Keratinocyte (primary cell): ENCODE data around the gene CTTNBP2NL. TPM values are rescaled to one million over a fixed set of nuclear protein-coding genes. Genes with fewer than 3 reads are reported as not detected.

Source experiments
- DNase-seq: peaks from one replicate; pipeline ENCODE4 v3.0.0-alpha.2; 2011; ENCODE audit warnings: low read depth, missing footprints, low spot score
- FAIRE-seq: peaks from 2 replicates; lab custom pipeline; 2011; peaks lifted over from hg19 to GRCh38; lab: Jason Lieb, UNC
- H2AFZ ChIP-seq: 2 replicates; pipeline ENCODE4 v1.6.0; 2012; ENCODE audit warnings: low read length, control low read depth, inconsistent platforms; ENCODE audit not compliant: control insufficient read depth
- H3K27ac ChIP-seq: 2 replicates; pipeline ENCODE4 v1.5.1; 2011; ENCODE audit warnings: low read length; ENCODE audit not compliant: control insufficient read depth, insufficient read depth
- H3K27me3 ChIP-seq: 3 replicates; pipeline ENCODE4 v1.6.0; 2011; ENCODE audit warnings: low read length; ENCODE audit not compliant: control insufficient read depth, insufficient read depth; ENCODE audit errors: extremely low read depth
- H3K36me3 ChIP-seq, 2 experiments: 2 replicates in 1 of 2; 3 replicates in 1 of 2; pipeline ENCODE4 v1.5.1; 2011; ENCODE audit warnings: low read length in 2 of 2, mild to moderate bottlenecking in 1 of 2; ENCODE audit not compliant: control insufficient read depth in 2 of 2, insufficient read depth in 2 of 2; ENCODE audit errors: extremely low read depth in 1 of 2
- H3K4me1 ChIP-seq: 3 replicates; pipeline ENCODE4 v1.5.1; 2011; ENCODE audit warnings: low read length; ENCODE audit not compliant: control insufficient read depth, insufficient read depth; ENCODE audit errors: extremely low read depth
- H3K4me2 ChIP-seq: 3 replicates; pipeline ENCODE4 v1.6.0; 2011; ENCODE audit warnings: low read depth, low read length; ENCODE audit not compliant: control insufficient read depth, insufficient read depth; ENCODE audit errors: extremely low read depth
- H3K4me3 ChIP-seq, 3 experiments: fragments of 200-600 bp in 1 of 3; sonication (generic) in 1 of 3; 2 replicates in 2 of 3; 3 replicates in 1 of 3; pipeline ENCODE4 v1.5.1; 2011 to 2016; ENCODE audit warnings: low read length in 3 of 3, mild to moderate bottlenecking in 3 of 3, control low read depth in 2 of 3, inconsistent platforms in 1 of 3, low read depth in 1 of 3, mixed read lengths in 1 of 3, mixed run types in 1 of 3, moderate library complexity in 1 of 3; ENCODE audit not compliant: control insufficient read depth in 2 of 3, insufficient read depth in 2 of 3; ENCODE audit errors: extremely low read depth in 1 of 3
- H3K79me2 ChIP-seq: 2 replicates; pipeline ENCODE4 v1.6.0; 2012; ENCODE audit warnings: low read length; ENCODE audit not compliant: control insufficient read depth, insufficient read depth
- H3K9ac ChIP-seq: 3 replicates; pipeline ENCODE4 v1.6.0; 2011; ENCODE audit warnings: low read length; ENCODE audit not compliant: control insufficient read depth, insufficient read depth; ENCODE audit errors: extremely low read depth
- H3K9me1 ChIP-seq: 3 replicates; pipeline ENCODE4 v1.6.0; 2011; ENCODE audit warnings: low read length; ENCODE audit not compliant: control insufficient read depth, insufficient read depth; ENCODE audit errors: extremely low read depth
- H3K9me3 ChIP-seq: 2 replicates; pipeline ENCODE4 v1.5.1; 2012; ENCODE audit warnings: low read depth, low read length; ENCODE audit not compliant: control insufficient read depth
- H4K20me1 ChIP-seq: 3 replicates; pipeline ENCODE4 v1.6.0; 2011; ENCODE audit warnings: low read length; ENCODE audit not compliant: control insufficient read depth, insufficient read depth; ENCODE audit errors: extremely low read depth
- EZH2 ChIP-seq: IDR thresholded peaks from one replicate; pipeline ENCODE4 v1.6.1; 2012; ENCODE audit warnings: inconsistent platforms, mild to moderate bottlenecking, low read length, moderate library complexity
- dilution Hi-C: fragments of 300-500 bp; cut with MboI; formaldehyde crosslinking; loops from one replicate; pipeline ENCODE4 v1.7.0; 2020; ENCODE audit warnings: low sequenced_read_pairs; ENCODE audit not compliant: extremely low pct_ligation_motif_present
- polyA plus RNA-seq, 5 experiments: library from polyadenylated mRNA; depleted of rRNA in 3 of 5; stranded (reverse) in 3 of 5; stranded (forward) in 1 of 5; unstranded in 1 of 5; fragments of >200 nt; gene quantifications; 1 replicate in 1 of 5; 2 replicates in 3 of 5; 3 replicates in 1 of 5; pipeline versions ENCODE4 v1.2.1 to v1.2.3, GENCODE V29; 2011 to 2012; ENCODE audit warnings: missing spikeins in 2 of 5, low read depth in 1 of 5, low replicate concordance in 1 of 5
- TF ChIP-seq, protein P1 (sequence below), 3 experiments: IDR thresholded peaks in 1 of 3; conservative IDR thresholded peaks in 1 of 3; optimal IDR thresholded peaks in 1 of 3; 2 replicates in 2 of 3; 3 replicates in 1 of 3; pipeline versions ENCODE3 to v1.5.1; 2011; ENCODE audit warnings: low read length in 3 of 3, mild to moderate bottlenecking in 3 of 3, moderate library complexity in 2 of 3, control low read depth in 1 of 3, inconsistent platforms in 1 of 3; ENCODE audit not compliant: insufficient read depth in 2 of 3; ENCODE audit errors: extremely low read depth in 1 of 3

The CTTNBP2NL gene
- polyA plus RNA-seq, 1 donor (not counting 4 experiments of a cell fraction or from before 2014, with no cell fraction given): 19.1 TPM

DNA sequence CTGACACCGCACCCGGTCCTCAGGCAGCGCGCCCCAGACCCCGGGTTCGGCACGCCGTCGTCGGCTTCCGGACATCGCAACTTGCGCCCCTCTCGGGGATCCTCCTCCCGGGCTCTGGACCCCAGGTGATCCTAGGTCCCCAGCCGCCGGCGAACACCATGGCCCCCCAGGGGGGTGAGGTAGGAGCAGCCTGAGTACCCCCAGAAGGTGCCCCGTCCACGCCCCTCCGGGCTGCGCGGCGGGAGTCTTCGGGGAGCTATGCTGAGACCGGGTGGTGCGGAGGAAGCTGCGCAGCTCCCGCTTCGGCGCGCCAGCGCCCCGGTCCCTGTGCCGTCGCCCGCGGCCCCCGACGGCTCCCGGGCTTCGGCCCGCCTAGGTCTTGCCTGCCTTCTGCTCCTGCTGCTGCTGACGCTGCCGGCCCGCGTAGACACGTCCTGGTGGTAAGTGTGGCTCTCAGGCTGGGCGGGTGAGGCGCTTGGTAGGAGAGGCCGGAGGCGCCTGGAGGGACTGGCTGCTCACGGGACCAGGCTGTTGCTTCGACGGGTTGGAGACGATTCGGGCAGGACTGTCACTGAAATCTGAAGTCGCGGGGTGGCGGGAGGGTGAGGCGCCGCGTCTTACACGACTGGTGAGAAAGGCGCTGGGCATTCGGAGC is 113.1 kb downstream of the CTTNBP2NL start:
- no peak for DNase-seq

GRCh38 chr1:112509660-112510178 is 113.7 kb downstream of the CTTNBP2NL start:
- Histone ChIP-seq H4K20me1 (no peaks in the 10 kb centered on the region), H3K9me1 (no peaks in the 10 kb centered on the region), H3K27ac (no peak overlapping the region), H2AFZ (no peak overlapping the region), H3K4me2 (no peak overlapping the region), H3K4me3 (no peak overlapping the region), H3K36me3 (no peaks in the 10 kb centered on the region), H3K4me1 (peaks cover 12% of the 10 kb centered on the region), H3K79me2 (no peaks in the 10 kb centered on the region), H3K27me3 (peaks cover 29% of the 10 kb centered on the region), H3K9me3 (no peaks in the 10 kb centered on the region), H3K9ac (no peak overlapping the region)
- dilution Hi-C loops: no loop called here
- DNase-seq: no peak
- TF ChIP-seq, protein P1, sequence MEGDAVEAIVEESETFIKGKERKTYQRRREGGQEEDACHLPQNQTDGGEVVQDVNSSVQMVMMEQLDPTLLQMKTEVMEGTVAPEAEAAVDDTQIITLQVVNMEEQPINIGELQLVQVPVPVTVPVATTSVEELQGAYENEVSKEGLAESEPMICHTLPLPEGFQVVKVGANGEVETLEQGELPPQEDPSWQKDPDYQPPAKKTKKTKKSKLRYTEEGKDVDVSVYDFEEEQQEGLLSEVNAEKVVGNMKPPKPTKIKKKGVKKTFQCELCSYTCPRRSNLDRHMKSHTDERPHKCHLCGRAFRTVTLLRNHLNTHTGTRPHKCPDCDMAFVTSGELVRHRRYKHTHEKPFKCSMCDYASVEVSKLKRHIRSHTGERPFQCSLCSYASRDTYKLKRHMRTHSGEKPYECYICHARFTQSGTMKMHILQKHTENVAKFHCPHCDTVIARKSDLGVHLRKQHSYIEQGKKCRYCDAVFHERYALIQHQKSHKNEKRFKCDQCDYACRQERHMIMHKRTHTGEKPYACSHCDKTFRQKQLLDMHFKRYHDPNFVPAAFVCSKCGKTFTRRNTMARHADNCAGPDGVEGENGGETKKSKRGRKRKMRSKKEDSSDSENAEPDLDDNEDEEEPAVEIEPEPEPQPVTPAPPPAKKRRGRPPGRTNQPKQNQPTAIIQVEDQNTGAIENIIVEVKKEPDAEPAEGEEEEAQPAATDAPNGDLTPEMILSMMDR (optimal IDR thresholded peaks at IDR 0.05 in 1 of 3, IDR thresholded peaks at IDR 0.05 in 1 of 3, conservative IDR thresholded peaks at IDR 0.05 in 1 of 3; ENCODE audit: extremely low read depth in 1 of 3, insufficient read depth in 2 of 3, low read length in 3 of 3): no peak
- TF ChIP-seq EZH2: peak; percentile 71
- no peak for FAIRE-seq

More for the DNA sequence above, 113.1 kb downstream of the CTTNBP2NL start:
- Histone ChIP-seq H4K20me1 (no peaks in the 10 kb centered on the region), H3K27ac (no peak overlapping the region), H3K79me2 (no peaks in the 10 kb centered on the region), H3K9me1 (no peaks in the 10 kb centered on the region), H3K9me3 (no peaks in the 10 kb centered on the region), H3K27me3 (peaks cover 29% of the 10 kb centered on the region), H2AFZ (peak overlapping the region; percentile 78), H3K4me3 (peak overlapping the region; percentile 28 to 68 (median 51)), H3K4me2 (peak overlapping the region; percentile 88), H3K9ac (peak overlapping the region; percentile 40), H3K4me1 (peaks cover 12% of the 10 kb centered on the region), H3K36me3 (no peaks in the 10 kb centered on the region)
- peak; percentile 87 for TF ChIP-seq EZH2
- TF ChIP-seq, protein P1 (optimal IDR thresholded peaks at IDR 0.05 in 1 of 3, IDR thresholded peaks at IDR 0.05 in 1 of 3, conservative IDR thresholded peaks at IDR 0.05 in 1 of 3; ENCODE audit: extremely low read depth in 1 of 3, insufficient read depth in 2 of 3, low read length in 3 of 3): no peak
- dilution Hi-C loops: no loop called here
- no peak for FAIRE-seq
